ENCODE results near the gene FYN. TPM values are rescaled to one million over a fixed set of nuclear protein-coding genes. Genes with fewer than 3 reads are reported as not detected.

FYN gene
- total and polyA plus RNA-seq, 2 of the 8 experiments (the other 6 are each of a cell fraction or from before 2014, with no cell fraction given) = 46.8 to 97.2 TPM

DNA sequence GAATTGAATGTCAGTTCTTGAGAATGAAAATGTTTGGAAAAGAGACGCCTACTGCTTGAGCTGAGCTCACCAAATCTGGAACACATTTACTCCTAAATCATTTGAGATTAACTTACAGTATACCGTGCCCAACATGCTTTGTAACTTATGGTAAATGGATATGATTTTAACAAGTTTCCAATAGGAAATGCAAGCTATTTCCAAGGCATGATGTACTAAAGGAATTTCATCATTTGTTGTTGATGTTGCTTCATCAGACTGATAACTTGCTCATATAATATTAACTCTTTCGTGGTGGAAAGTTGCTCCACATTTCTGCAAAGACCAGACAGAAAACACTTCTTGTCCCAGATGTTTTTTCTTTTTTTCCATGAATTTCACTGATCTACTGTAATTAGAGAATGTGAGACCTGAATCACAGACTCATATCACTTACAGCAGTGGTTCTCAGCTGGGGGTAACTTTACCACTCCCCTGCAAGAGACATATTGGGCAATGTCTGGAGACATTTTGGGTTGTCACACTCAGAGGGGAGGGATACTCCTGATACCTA is 151.0 kb downstream of the FYN start:
- Histone ChIP-seq H4K91ac (replicated peaks; ENCODE audit: insufficient read length, low read length) (no peak overlapping the region), H3K4me1 (replicated peaks in 1 of 4; ENCODE audit: control insufficient read depth in 3 of 4, insufficient read depth in 4 of 4, low read length in 3 of 4) (no peaks in the 10 kb centered on the region; a peak in 1 of 7 replicates), H2BK15ac (ENCODE audit: low read length) (no peak overlapping the region), H3K4me2 (ENCODE audit: insufficient read depth in 1 of 2, low read depth in 2 of 2, low read length in 2 of 2) (no peak overlapping the region), H3K9ac (replicated peaks in 1 of 4; ENCODE audit: extremely low read depth in 1 of 4, low read depth in 3 of 4, low read length in 3 of 4) (no peak overlapping the region), H2BK12ac (ENCODE audit: low read depth, low read length) (no peak overlapping the region), H2BK5ac (ENCODE audit: low read depth, low read length) (no peak overlapping the region), H3K18ac (ENCODE audit: extremely low read depth, low read length) (no peak overlapping the region), H4K20me1 (replicated peaks in 1 of 2; ENCODE audit: control insufficient read depth in 1 of 2, insufficient read depth in 2 of 2, low read length in 2 of 2) (peaks cover 0 to 5% of the 10 kb centered on the region in 2 experiments), H3K56ac (replicated peaks; ENCODE audit: insufficient read length, low read depth, low read length) (no peak overlapping the region), H3K27ac (ENCODE audit: low read depth, low read length) (no peak overlapping the region), H2AK5ac (ENCODE audit: low read depth, low read length) (no peak overlapping the region), H4K8ac (ENCODE audit: extremely low read depth, insufficient read depth, low read length) (no peak overlapping the region), H4K5ac (ENCODE audit: insufficient read length, low read depth, low read length) (no peak overlapping the region), H2BK20ac (ENCODE audit: low read length) (no peak overlapping the region), H3K23ac (ENCODE audit: insufficient read length) (no peak overlapping the region), H3K79me1 (ENCODE audit: low read depth, low read length) (peaks cover 2% of the 10 kb centered on the region; the same call in 1 of the 2 replicates), H3K23me2 (ENCODE audit: low read depth, low read length) (no peaks in the 10 kb centered on the region), H3K9me3 (ENCODE audit: insufficient read depth in 2 of 2, low read depth in 1 of 2, low read length in 1 of 2) (no peaks in the 10 kb centered on the region), H2AFZ (ENCODE audit: low read length) (no peak overlapping the region), H3K4ac (replicated peaks; ENCODE audit: insufficient read length, low read depth, low read length) (no peak overlapping the region), H3K14ac (ENCODE audit: insufficient read length) (no peak overlapping the region), H2BK120ac (replicated peaks; ENCODE audit: low read depth, low read length) (no peak overlapping the region), H3K27me3 (replicated peaks in 1 of 4; ENCODE audit: control insufficient read depth in 3 of 4, extremely low read depth in 1 of 4, insufficient read depth in 3 of 4, low read length in 3 of 4) (no peaks in the 10 kb centered on the region), H3K79me2 (ENCODE audit: control insufficient read depth in 1 of 2, insufficient read depth in 2 of 2, low read length in 2 of 2) (peaks cover 0 to 7% of the 10 kb centered on the region in 2 experiments; a peak in 2 of 4 replicates), H3K36me3 (ENCODE audit: control insufficient read depth in 2 of 4, insufficient read depth in 4 of 4, low read length in 3 of 4) (no peaks in the 10 kb centered on the region; a peak in 2 of 8 replicates), H3K4me3 (ENCODE audit: extremely low read depth in 1 of 4, insufficient read depth in 2 of 4, low read depth in 3 of 4, low read length in 4 of 4) (no peak overlapping the region)
- ChIA-PET CTCF (ENCODE audit: partially characterized antibody) (interaction anchor here (0.6 to 4.5 kb wide), 51 partner anchors 8 to 324 kb away, joined by 3 to 33 read pairs (median 4); no protein-coding TSS in a partner anchor), POLR2A (ENCODE audit: partially characterized antibody) (no interaction called here)
- no peak for DNase-seq (ENCODE audit: low read depth in 1 of 2, low spot score in 2 of 2)
- FAIRE-seq = no peak
- WGBS, 2 experiments (ENCODE audit: extremely low coverage in 1 of 2, insufficient coverage in 1 of 2, insufficient read length in 1 of 2, insufficient replicate concordance in 2 of 2, low coverage in 1 of 2, low lambda C conversion rate in 2 of 2, missing lambda C conversion rate in 1 of 2) = 90% methylated on average over 3 of the region's 3 CpGs; no CpG with 5 or more reads in 1 of the 2 experiments
- TF ChIP-seq TEAD4 (IDR thresholded peaks at IDR 0.05; ENCODE audit: low read depth, low read length) = no peak
- TF ChIP-seq SIRT6 (IDR thresholded peaks at IDR 0.05; ENCODE audit: low read length) = no peak
- TF ChIP-seq SUZ12 (IDR thresholded peaks at IDR 0.05; ENCODE audit: low read length) = no peak
- no peak for TF ChIP-seq YY1 (IDR thresholded peaks at IDR 0.05; ENCODE audit: low read depth, low read length)
- no peak for TF ChIP-seq TBP (IDR thresholded peaks at IDR 0.05; ENCODE audit: low read depth, low read length)
- TF ChIP-seq KDM1A (IDR thresholded peaks at IDR 0.05; ENCODE audit: borderline replicate concordance, low read length) = no peak
- TF ChIP-seq CBX5 (IDR thresholded peaks at IDR 0.05; ENCODE audit: low read depth, low read length) = no peak
- TF ChIP-seq FOSL1 (IDR thresholded peaks at IDR 0.05; ENCODE audit: insufficient read depth, low read depth, low read length) = no peak
- no peak for TF ChIP-seq TAF1 (IDR thresholded peaks at IDR 0.05; ENCODE audit: low read depth, low read length)
- TF ChIP-seq CTBP2 (IDR thresholded peaks at IDR 0.05; ENCODE audit: borderline replicate concordance, insufficient read depth, insufficient read length, low read length) = no peak
- TF ChIP-seq MAFK (IDR thresholded peaks at IDR 0.05; ENCODE audit: low read depth, low read length) = no peak
- no peak for TF ChIP-seq CHD1 (IDR thresholded peaks at IDR 0.05; ENCODE audit: low read depth, low read length)
- TF ChIP-seq CEBPB (IDR thresholded peaks at IDR 0.05; ENCODE audit: low read depth, low read length) = no peak
- TF ChIP-seq RAD21 (IDR thresholded peaks at IDR 0.05 in 1 of 2, conservative IDR thresholded peaks at IDR 0.05 in 1 of 2; ENCODE audit: low read depth in 2 of 2, low read length in 2 of 2) = no peak
